LNCAP (cell line): ENCODE measurements around the gene TMA16.

Experiments used
- CTCF ChIP-seq: fragments of 450-650 bp; IDR thresholded peaks from 2 replicates; pipeline ENCODE4 v1.5.1; 2017; ENCODE audit warnings: mild to moderate bottlenecking

TMA16 gene

GRCh38 chr4:163492951-163493504 lies 1.5 kb upstream of the TMA16 start:
- no peak for TF ChIP-seq CTCF

- no peak for TF ChIP-seq CTCF
Measured at GRCh38 chr4:163493643-163494359, 689 bp upstream of the TMA16 start.

- no peak for TF ChIP-seq CTCF
Measured at GRCh38 chr4:163495900-163496299, 1.4 kb downstream of the TMA16 start.

- no peak for TF ChIP-seq CTCF
Measured at GRCh38 chr4:163500586-163500985, 6.1 kb downstream of the TMA16 start.

- no peak for TF ChIP-seq CTCF
Measured at GRCh38 chr4:163505374-163505773, 10.9 kb downstream of the TMA16 start.

GRCh38 chr4:163515198-163515597 lies 20.7 kb downstream of the TMA16 start:
- TF ChIP-seq CTCF, result no peak

GRCh38 chr4:163523791-163524365 lies 29.4 kb downstream of the TMA16 start:
- TF ChIP-seq CTCF, result no peak
